Esophagus muscularis mucosa (tissue), 4 donors: ENCODE results near the gene RABL6. TPM values are rescaled to one million over a fixed set of nuclear protein-coding genes. Genes with fewer than 3 reads are reported as not detected.
"Not testable (repeated sequence)": the region's sequence is repeated elsewhere in the genome, so short reads cannot be mapped to it uniquely, and the experiment has no call there.

Experiments
- DNase-seq: peaks from one replicate; pipeline ENCODE4 v3.0.0-alpha.2; 2017; ENCODE audit errors: extremely low spot score
- H3K27ac ChIP-seq, 4 donors: fragments of 200-600 bp; sonication (generic); replicated peaks in 1 of 4; 1 replicate in 3 of 4; 2 replicates in 1 of 4; pipeline ENCODE4 v1.5.1; 2016 to 2019; ENCODE audit warnings: mild to moderate bottlenecking in 1 of 4
- H3K27me3 ChIP-seq, 4 donors: fragments of 200-600 bp; sonication (generic); one replicate each; pipeline versions ENCODE4 v1.5.1 to v1.6.0; 2016 to 2019
- H3K36me3 ChIP-seq, 4 donors: fragments of 200-600 bp; sonication (generic); one replicate each; pipeline ENCODE4 v1.5.1; 2016 to 2019
- H3K4me1 ChIP-seq, 4 donors: fragments of 200-600 bp; sonication (generic); one replicate each; pipeline ENCODE4 v1.5.1; 2016 to 2019
- H3K4me3 ChIP-seq, 4 donors: fragments of 200-600 bp; sonication (generic); 1 replicate in 2 of 4; 2 replicates in 2 of 4; pipeline ENCODE4 v1.5.1; 2016 to 2019; ENCODE audit warnings: mild to moderate bottlenecking in 4 of 4, moderate library complexity in 1 of 4
- H3K9me3 ChIP-seq, 4 donors: fragments of 200-600 bp; sonication (generic); 1 replicate in 3 of 4; 2 replicates in 1 of 4; pipeline ENCODE4 v1.5.1; 2016 to 2019
- CTCF ChIP-seq, 3 experiments: fragments of 200-600 bp in 2 of 3; fragments of 450-650 bp in 1 of 3; sonication (generic) in 2 of 3; IDR thresholded peaks; one replicate each; pipeline ENCODE4 v1.5.1; 2017 to 2019; ENCODE audit warnings: antibody characterized with exemption in 3 of 3, mild to moderate bottlenecking in 2 of 3, moderate library complexity in 1 of 3
- EP300 ChIP-seq: sonication (generic); formaldehyde crosslinking; IDR thresholded peaks from one replicate; pipeline ENCODE4 v1.6.1; 2017; ENCODE audit warnings: antibody characterized with exemption
- POLR2A ChIP-seq: fragments of 450-650 bp; IDR thresholded peaks from one replicate; pipeline ENCODE4 v1.6.1; 2017; ENCODE audit warnings: antibody characterized with exemption, moderate library complexity, mild to moderate bottlenecking, low read depth
- POLR2AphosphoS5 ChIP-seq, 2 donors: sonication (generic); formaldehyde crosslinking; IDR thresholded peaks; one replicate each; pipeline ENCODE4 v1.6.1; 2017; ENCODE audit warnings: antibody characterized with exemption in 2 of 2
- WGBS: methylation state at CpG from one replicate; pipeline ENCODE4 v1.1.5; 2018; 5-methylcytosine and 5-hydroxymethylcytosine counted together
- intact Hi-C: fragments of 100-400 bp; cut with DNase I; formaldehyde crosslinking; loops from one replicate; pipeline ENCODE4 v1.15.1; 2023
- total RNA-seq, 4 donors: library from RNA; depleted of rRNA; stranded (reverse); fragments of >200 nt; gene quantifications; one replicate each; pipeline versions ENCODE4 v1.1.0 to v1.2.1, GENCODE V29; 2016

The RABL6 gene
- total RNA-seq, 4 donors from 2014 or later: 56.3 to 110 (median 83.0) TPM

- intact Hi-C loops: no loop called here
- DNase-seq: no peak
- peaks cover 3 to 4% (median 3%) of the 10 kb centered on the region in 4 donors for H3K36me3 ChIP-seq
- H3K4me1 ChIP-seq: peaks cover 22 to 35% (median 27%) of the 10 kb centered on the region in 4 donors
- H3K4me3 ChIP-seq: no peak overlapping the region
- no peaks in the 10 kb centered on the region for H3K9me3 ChIP-seq
- H3K27ac ChIP-seq: no peak overlapping the region
- no peaks in the 10 kb centered on the region for H3K27me3 ChIP-seq
- TF ChIP-seq EP300 (no peak), CTCF (IDR thresholded peaks at IDR 0.05) (no peak), POLR2AphosphoS5 (IDR thresholded peaks at IDR 0.05) (no peak), POLR2A (no peak)
- 96% methylated on average over 9 of the region's 11 CpGs for WGBS
Measured at GRCh38 chr9:136868644-136869043, 60.9 kb downstream of the RABL6 start.

GRCh38 chr9:136869611-136870010, 61.9 kb downstream of the RABL6 start:
- H3K9me3 ChIP-seq, H3K27ac ChIP-seq, intact Hi-C loops, H3K4me3 ChIP-seq, H3K36me3 ChIP-seq, H3K27me3 ChIP-seq, DNase-seq: not testable (repeated sequence)
- 92% methylated on average over 2 of the region's 2 CpGs for WGBS
- H3K4me1 ChIP-seq: peaks cover 13 to 25% (median 18%) of the 10 kb centered on the region in 4 donors

GRCh38 chr9:136875155-136875554, 67.4 kb downstream of the RABL6 start:
- intact Hi-C loops: no loop called here
- no peak for TF ChIP-seq POLR2A
- no peak for TF ChIP-seq POLR2AphosphoS5 (IDR thresholded peaks at IDR 0.05)
- TF ChIP-seq CTCF (IDR thresholded peaks at IDR 0.05): no peak
- TF ChIP-seq EP300: no peak
- no peak overlapping the region for H3K27ac ChIP-seq
- DNase-seq: no peak
- no peaks in the 10 kb centered on the region for H3K9me3 ChIP-seq
- H3K4me3 ChIP-seq: no peak overlapping the region
- no peaks in the 10 kb centered on the region for H3K4me1 ChIP-seq
- no peaks in the 10 kb centered on the region for H3K36me3 ChIP-seq
- 96% methylated on average over 6 of the region's 6 CpGs for WGBS
- H3K27me3 ChIP-seq: no peaks in the 10 kb centered on the region

- WGBS: 87% methylated on average over 5 of the region's 5 CpGs
- no peaks in the 10 kb centered on the region for H3K36me3 ChIP-seq
- no peak overlapping the region for H3K4me3 ChIP-seq
- DNase-seq: no peak
- peaks cover under 1 to 4% (median 2%) of the 10 kb centered on the region in 4 donors for H3K4me1 ChIP-seq
- no peak overlapping the region for H3K27ac ChIP-seq
- intact Hi-C loops: no loop called here
- H3K27me3 ChIP-seq: peaks cover 0 to 4% (median 0%) of the 10 kb centered on the region in 4 donors
- no peak for TF ChIP-seq POLR2AphosphoS5 (IDR thresholded peaks at IDR 0.05)
- no peak for TF ChIP-seq CTCF (IDR thresholded peaks at IDR 0.05)
- TF ChIP-seq POLR2A: no peak
- TF ChIP-seq EP300: no peak
- H3K9me3 ChIP-seq: no peaks in the 10 kb centered on the region
Measured at GRCh38 chr9:136876476-136876875, 68.7 kb downstream of the RABL6 start.

- no peak overlapping the region for H3K4me3 ChIP-seq
- H3K27ac ChIP-seq: no peak overlapping the region
- no peaks in the 10 kb centered on the region for H3K9me3 ChIP-seq
- no peaks in the 10 kb centered on the region for H3K36me3 ChIP-seq
- DNase-seq: no peak
- TF ChIP-seq CTCF (IDR thresholded peaks at IDR 0.05) (no peak), POLR2AphosphoS5 (IDR thresholded peaks at IDR 0.05) (no peak), POLR2A (no peak)
- peaks cover 0 to 4% (median 0%) of the 10 kb centered on the region in 4 donors for H3K27me3 ChIP-seq
- intact Hi-C loops: no loop called here
- H3K4me1 ChIP-seq: peaks cover 16 to 26% (median 23%) of the 10 kb centered on the region in 4 donors
- 78% methylated on average over 11 of the region's 11 CpGs for WGBS
Measured at GRCh38 chr9:136880651-136881050, 72.9 kb downstream of the RABL6 start.
